GM18519 (cell line): ENCODE measurements around the gene EVI5.
"Not testable (repeated sequence)": the region's sequence is repeated elsewhere in the genome, so short reads cannot be mapped to it uniquely, and the experiment has no call there.

Source experiments
- ATAC-seq: cut with Tn5 transposase; IDR thresholded peaks from one replicate; pipeline ENCODE4 v1.9.1; 2021; ENCODE audit warnings: mild to moderate bottlenecking, moderate library complexity; ENCODE audit not compliant: unreplicated experiment, low FRiP score

Gene EVI5

DNA sequence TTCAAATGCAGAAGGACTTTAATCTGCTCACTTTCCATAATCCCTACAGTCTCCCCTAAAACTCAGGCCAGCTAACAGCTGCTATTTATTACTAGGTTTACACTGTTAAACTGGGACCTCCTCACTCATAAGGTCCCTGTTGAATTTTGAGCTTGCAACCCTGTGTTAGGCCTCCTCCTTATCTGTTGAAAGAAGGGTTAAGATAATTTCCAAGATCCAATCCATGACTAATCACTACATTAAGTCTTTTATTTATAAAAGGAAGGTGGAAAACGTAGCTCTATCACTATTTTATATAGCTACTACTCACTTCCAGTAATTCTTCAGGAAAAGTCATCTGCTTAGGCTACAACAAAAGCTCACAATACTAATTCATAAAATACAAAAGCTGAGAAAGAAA lies 79.5 kb downstream of the EVI5 start:
- no peak for ATAC-seq

DNA sequence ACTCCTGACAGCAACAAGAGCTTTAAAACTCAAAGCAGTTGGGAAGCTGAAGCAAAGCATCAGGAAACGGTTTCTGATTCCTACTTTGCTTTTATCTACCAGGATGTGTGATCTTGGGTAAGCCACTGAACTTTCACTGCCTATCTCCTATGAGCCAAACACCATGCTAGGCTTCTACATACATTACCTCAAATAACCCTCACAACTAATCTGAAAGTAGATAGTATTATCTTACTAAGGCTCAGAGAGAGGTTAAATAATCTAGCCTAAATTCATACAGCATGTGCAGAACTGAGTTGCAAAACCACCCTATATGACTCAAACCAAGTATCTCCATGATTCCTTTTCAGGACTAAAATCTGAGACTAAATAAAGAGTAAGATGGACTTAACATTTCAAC lies 83.8 kb downstream of the EVI5 start:
- no peak for ATAC-seq

DNA sequence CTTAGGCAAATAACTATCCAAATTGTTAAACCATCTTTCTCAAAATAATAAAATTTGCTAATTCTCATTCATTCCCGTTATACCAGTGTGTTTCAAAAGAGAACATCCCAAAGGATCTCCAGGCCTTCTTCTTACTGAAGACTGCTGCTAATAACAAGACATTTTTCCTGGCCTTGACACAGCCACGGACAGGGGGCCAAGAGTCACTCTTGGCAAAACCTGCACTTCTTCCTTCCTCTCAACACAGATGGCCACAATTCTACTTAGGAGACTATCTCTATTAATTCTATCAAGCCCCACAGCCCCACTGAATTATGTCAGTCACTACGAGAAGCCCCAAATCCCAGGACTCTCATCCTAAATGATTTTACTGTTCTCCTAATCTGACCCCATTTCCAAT lies 86.0 kb downstream of the EVI5 start:
- ATAC-seq: no peak

DNA sequence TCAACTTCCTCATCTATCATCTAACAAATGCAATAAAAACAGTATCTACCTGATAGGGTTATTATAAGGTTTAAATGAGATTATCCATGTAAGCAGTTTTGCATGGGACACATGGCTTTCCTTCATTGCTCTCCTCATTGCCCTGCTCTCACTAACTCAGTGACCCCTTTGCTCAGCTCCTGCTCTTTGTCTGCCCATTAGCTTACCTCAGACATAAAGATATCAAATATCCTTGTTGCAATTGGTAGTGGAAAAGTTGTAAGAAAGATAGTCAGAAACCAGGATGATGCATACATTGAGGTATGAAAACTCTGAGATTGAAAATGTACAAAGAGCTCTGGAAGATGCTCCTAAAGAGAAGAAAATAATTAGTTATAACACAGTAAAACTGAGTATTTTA lies 89.8 kb downstream of the EVI5 start:
- no peak for ATAC-seq

DNA sequence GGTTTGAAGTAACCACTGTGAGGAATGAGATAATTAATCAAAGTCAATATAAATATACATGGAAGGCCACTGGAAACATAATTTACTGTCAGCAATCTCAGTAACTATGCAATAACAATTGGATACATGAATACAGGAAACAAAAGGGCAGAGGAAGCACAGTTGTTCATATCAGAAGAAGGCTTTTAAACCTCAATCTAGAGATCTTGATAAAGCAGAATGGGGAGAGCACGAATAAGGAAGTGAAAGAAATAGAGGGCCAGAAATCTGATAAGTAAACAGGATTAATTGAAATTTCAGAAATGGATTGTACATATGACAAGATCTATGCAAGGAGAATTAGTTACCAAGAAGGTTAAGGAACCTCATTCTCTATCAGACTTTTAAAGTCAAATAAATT lies 93.0 kb downstream of the EVI5 start:
- no peak for ATAC-seq

DNA sequence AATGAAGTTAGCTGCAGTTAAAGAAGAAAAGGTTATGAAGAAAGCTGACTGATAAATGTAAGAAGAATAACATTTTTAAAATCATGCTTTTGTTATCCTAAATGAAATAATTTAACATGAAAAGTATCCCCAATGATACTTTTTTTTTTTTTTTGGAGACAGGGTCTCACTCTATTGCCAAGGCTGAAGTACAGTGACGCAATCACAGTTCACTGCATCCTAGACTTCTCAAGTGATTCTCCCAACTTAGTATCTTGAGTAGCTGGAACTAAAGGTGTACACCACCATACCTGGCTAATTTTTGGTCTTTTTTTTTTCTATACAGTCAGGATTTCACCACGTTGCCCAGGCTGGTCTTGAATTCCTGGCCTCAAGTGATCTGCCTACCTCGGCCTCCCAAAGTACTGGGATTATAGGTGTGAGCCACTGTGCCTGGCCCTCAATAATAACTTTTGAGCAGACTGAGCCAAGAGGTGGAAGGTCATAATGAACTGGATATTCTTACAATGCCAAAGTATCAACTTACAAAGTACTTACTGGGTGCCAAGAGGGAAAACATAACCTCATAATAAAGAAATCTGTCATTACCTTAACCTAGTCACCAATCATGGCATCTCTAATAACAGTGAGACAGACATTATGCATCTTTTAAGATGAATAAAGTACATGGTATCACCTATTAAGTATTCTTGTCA lies 94.5 kb downstream of the EVI5 start:
- no peak for ATAC-seq

DNA sequence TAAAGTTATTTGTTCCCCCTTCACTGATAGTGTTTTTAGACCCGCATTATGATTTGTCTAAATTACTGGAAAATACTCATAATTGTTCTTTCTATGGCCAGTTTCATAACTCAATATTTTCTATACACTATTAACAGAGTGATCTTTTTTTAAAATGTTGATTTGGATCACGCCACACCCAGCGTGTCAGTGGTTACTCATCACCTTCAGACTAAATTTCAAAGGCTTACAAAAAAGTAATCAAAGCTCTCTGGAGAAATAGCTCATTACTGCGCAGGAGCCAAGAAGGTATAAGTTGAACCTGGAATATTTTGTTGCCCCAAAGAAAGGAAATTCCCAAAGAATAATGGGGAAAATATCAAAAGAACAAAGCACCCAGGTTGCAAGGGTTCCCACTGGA lies 104.9 kb downstream of the EVI5 start:
- no peak for ATAC-seq

DNA sequence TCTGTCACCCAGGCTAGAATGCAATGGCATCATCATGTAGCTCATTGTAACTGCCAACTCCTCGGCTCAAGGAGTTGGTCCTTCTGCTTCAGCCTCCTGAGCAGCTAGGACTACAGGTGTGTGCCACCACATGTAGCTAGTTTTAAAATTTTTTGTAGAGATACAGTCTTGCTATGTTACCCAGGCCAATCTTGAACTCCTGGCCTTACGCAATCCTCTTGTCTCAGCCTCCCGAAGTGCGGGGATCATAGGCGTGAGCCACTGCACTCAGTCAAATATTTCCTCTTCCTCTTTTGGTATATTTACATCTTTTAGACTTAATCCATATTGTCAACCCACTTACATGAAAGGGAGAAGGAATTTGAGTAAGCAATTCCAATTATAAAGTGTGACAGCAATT lies 121.1 kb downstream of the EVI5 start:
- no peak for ATAC-seq

DNA sequence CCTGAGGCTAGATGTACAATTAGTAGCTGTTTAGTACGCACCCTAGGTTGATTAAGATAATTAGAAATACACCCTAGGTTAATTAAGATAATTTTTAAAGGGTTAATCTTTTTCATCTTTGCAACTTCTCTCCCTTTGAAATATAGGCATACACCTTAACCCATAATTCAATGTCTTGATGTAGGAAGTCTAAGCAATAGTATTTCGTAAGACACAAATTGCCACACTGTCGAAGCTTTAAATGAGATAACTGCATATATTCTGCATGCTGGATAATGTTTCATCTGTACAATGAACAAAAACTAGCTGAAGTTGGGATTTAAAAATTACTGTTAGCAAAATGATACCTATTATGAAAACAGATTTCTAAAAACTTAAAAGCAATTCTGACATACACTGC lies 122.9 kb downstream of the EVI5 start:
- ATAC-seq: no peak

DNA sequence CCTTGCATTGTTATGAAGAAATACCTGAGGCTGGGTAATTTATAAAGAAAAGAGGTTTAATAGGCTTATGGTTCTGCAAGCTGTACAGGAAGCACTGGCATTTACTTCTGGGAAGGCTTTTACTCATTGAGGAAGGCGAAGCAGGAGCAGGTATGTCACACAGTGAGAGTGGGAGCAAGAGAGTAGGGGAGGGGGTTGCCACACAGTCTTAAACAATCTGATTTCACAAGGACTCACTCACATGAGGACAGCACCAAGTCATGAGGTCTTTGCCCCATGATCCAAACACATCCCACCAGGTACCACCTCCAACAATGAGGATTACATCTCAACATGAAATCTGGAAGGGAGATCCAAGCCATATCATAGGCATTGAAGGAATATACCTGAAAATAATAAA lies 127.2 kb downstream of the EVI5 start:
- no peak for ATAC-seq

DNA sequence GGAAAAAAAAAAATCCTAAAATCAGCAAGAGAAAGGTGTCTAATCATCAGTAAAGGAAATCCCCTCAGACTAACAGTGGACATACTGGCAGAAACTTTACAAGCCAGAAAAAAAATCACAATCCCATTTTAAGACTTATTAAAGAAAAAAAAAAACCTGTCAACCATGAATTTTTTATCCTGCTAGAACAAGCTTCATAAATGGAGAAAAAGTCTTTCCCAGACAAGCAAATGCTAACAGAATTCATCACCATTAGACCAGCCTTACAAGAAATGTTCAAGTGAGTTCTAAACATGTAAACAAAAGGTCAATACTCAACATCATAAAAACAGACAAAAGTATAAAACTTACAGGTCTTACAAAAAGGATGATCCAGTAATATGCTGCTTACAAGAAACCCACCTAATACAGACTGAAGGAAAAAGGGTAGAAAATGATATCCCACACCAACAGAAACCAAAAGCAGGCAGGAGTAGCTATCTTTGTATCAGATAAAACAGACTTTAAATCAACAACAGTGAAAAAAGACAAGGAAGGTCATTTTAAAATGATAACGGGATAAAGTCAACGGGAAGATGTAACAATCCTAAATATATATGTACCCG lies 129.6 kb downstream of the EVI5 start:
- no peak for ATAC-seq

DNA sequence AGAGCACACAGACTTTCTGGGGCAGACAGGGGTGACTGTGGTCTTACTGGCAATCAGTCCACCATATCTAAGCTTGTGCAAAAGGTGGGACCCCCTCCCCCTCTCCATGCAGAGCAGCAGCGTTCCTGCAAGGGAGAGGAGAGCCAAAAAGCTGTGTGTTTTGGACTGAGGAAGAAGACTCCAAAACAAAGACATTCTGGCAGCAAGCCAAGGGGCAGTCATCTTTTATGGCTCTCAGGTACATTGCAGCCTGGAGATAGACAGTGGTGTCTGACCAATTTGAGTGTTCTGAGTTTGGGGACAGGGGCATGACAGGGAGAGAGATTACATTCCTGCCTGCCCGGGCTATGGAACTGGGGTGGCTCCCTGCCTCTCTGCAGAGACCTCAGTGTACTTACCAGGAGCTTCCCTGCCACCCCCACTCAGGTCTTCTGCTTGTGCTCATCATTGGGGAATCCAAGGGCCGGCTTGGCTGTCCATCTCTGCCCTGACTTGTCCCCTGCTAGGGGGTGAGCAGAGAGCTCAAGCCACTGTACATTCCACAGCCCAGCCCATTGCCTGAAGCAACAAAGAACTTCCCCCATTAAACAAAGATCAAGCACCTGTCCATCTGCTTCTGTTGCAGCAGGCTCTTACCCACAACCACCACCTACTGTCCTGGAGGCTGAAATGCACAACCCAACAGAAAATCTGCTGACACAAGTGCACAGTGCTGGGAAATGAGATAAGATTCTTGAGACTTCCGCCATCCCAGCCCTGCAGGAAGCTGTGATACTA lies 131.1 kb downstream of the EVI5 start:
- ATAC-seq: no peak

DNA sequence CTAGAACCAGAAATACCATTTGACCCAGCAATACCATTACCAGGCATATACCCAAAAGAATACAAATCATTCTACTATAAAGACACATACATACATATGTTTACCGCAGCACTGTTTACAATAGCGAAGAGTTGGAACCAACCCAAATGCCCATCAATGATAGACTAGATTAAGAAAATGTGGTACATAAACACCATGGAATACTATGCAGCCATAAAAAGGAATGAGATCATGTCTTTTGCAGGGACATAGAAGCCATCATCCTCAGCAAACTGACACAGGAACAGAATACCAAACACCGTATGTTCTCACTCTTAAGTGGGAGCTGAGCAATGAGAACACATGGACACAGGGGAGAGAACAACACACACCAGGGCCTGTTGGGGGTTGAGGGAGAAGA lies 144.2 kb downstream of the EVI5 start:
- not testable (repeated sequence) for ATAC-seq

DNA sequence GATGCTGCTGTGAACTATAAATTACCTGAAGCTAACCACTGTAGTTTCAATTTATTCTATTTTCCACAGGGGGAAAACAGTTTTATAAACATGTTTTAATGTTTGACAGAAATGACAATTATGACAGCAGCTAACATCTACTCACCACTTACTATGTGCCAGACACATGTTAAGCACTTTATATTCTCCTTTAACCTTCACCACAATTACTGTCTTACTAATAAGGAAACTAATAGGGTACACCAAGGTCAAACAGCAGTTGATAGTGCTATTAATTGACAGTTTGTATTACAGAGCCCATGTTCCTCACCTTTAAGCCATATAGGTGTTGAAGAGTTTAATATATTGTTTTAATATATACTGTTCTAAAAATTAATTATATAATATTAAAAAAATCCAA lies 146.4 kb downstream of the EVI5 start:
- no peak for ATAC-seq

DNA sequence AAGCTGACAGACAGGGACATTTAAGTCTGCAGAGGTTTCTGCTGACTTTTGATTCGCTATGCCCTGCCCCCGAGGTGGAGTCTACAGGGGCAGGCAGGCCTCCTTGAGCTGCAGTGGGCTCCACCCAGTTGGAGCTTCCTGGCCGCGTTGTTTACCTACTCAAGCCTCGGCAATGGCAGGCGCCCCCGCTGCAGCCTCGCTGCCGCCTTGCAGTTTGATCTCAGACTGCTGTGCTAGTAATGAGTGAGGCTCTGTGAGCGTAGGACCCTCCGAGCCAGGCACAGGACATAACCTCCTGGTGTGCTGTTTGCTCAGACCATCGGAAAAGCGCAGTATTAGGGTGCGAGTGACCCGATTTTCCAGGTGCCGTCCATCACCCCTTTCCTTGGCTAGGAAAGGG lies 149.7 kb downstream of the EVI5 start:
- not testable (repeated sequence) for ATAC-seq

DNA sequence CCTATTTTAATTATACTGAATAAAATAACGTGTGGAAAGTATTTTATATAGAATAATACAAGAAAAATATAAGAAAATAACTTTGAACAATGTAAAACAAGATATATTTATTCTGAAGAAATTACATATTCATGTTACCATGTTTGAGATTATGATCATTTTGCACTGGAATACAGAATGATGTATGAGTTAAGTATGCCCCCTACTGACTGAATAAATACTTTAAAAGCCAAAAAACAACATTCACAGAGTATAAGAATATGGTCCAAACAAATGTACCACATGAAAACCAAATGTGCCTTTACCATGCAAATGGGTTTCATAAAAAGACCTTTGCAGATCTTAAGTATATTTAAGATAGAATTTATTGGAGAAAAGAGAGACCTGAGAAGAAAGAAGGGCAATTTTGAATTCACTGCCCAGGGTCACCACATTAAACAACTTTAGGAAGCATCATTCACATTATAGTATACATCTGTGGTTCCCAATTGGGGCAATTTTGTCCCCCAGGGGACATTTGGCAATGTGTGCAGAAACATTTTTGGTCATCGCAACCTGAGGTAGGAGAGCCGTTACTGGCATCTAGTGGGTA lies 161.6 kb downstream of the EVI5 start:
- ATAC-seq: no peak

DNA sequence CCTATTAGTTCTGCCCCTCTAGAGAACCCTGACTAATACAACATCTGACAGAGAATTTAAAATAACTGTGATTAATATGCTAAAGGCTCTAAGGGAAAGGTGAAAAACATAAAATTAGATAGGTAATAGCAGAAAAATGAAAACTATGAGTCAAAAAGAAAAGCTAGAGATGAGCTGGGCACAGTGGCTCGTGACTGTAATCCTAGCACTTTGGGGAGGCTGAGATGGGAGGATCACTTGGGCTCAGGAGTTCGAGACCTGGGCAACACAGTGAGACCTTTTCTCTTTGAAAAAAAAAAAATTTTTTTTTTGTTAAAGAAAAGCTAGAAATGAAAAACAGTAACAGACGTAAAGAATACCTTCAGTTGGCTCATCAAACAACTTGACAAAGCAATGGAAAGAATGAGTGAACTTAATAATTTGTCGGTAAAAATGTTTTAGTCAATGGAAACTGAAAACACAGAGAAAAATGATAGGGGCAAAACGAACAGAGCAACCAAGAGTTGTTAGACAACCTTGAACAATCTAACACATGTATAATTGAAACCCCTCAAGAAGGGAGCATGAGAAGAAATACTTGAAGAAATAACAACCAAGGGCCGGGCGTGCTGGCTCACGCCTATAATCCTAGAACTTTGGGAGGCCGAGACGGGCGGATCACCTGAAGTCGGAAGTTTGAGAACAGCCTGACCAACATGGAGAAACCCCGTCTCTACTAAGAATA lies 165.3 kb downstream of the EVI5 start:
- ATAC-seq: no peak

DNA sequence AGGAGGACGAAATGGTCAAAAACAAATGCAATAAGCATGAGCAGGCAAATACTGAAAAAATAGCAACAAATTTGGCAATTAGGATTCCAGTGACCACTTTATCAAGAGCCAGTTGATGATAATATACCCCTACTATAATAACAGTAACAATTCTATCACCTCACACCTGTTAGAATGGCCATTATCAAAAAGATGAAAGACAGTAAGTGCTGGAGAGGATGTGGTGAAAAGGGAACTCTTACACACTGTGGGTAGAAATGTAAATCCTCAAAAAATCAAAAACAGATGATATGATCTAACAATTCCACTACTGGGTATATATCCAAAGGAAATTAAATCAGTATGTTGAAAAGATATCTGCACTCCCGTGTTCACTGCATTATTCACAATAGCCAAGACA lies 183.9 kb downstream of the EVI5 start:
- no peak for ATAC-seq

DNA sequence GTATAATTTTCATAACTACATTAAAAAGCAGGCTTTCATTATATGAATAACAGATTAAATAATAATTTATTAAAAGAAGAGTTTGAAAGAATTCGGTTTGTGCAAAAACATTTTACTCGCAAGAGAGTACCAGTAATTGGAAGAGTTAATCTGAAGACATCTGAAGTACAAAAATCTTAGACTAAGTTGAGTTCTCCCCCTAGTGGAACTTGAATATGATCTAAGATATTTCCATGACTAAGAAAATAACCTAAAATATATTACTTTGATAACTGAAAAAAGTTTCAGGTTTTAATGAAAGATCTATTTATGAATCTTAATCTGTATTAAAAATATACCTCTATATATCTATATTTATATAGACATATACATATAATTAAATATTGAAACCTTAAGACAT lies 185.7 kb downstream of the EVI5 start:
- ATAC-seq: no peak

DNA sequence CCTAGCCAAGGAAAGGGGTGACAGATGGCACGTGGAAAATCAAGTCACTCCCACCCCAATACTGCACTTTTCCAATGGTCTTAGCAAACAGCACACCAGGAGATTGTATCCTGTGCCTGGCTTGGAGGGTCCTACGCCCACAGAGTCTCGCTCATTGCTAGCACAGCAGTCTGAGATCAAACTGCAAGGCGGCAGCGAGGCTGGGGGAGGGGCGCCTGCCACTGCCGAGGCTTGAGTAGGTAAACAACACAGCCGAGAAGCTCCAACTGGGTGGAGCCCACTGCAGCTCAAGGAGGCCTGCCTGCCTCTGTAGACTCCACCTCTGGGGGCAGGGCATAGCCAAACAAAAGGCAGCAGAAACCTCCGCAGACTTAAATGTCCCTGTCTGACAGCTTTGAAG lies 195.5 kb downstream of the EVI5 start:
- not testable (repeated sequence) for ATAC-seq

DNA sequence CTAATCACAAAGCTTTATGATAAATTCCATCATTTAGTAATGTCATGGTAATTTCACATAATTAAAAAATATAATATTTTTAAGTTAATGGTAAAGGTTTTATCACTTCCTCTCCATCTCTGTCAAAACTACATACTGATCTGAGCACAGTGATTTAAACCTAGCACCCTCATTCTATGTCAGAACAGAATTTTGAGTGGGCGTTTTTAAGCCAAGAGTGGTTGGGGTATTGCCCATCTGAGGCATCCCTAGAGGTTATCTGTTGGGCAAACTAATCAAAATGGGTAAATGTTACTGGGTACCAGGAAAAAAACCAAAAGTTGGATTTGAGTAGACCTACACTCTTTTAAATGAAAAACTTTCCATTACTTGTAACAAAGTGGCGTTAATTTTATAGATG lies 197.5 kb downstream of the EVI5 start:
- no peak for ATAC-seq
